Keratinocyte (primary cell): ENCODE data around the gene SOD1. TPM values are rescaled to one million over a fixed set of nuclear protein-coding genes. Genes with fewer than 3 reads are reported as not detected.

ENCODE experiments used
- DNase-seq: peaks from one replicate; pipeline ENCODE4 v3.0.0-alpha.2; 2011; ENCODE audit warnings: low read depth, missing footprints, low spot score
- FAIRE-seq: peaks from 2 replicates; lab custom pipeline; 2011; peaks lifted over from hg19 to GRCh38; lab: Jason Lieb, UNC
- H2AFZ ChIP-seq: 2 replicates; pipeline ENCODE4 v1.6.0; 2012; ENCODE audit warnings: low read length, control low read depth, inconsistent platforms; ENCODE audit not compliant: control insufficient read depth
- H3K27ac ChIP-seq: 2 replicates; pipeline ENCODE4 v1.5.1; 2011; ENCODE audit warnings: low read length; ENCODE audit not compliant: control insufficient read depth, insufficient read depth
- H3K27me3 ChIP-seq: 3 replicates; pipeline ENCODE4 v1.6.0; 2011; ENCODE audit warnings: low read length; ENCODE audit not compliant: control insufficient read depth, insufficient read depth; ENCODE audit errors: extremely low read depth
- H3K36me3 ChIP-seq, 2 experiments: 2 replicates in 1 of 2; 3 replicates in 1 of 2; pipeline ENCODE4 v1.5.1; 2011; ENCODE audit warnings: low read length in 2 of 2, mild to moderate bottlenecking in 1 of 2; ENCODE audit not compliant: control insufficient read depth in 2 of 2, insufficient read depth in 2 of 2; ENCODE audit errors: extremely low read depth in 1 of 2
- H3K4me1 ChIP-seq: 3 replicates; pipeline ENCODE4 v1.5.1; 2011; ENCODE audit warnings: low read length; ENCODE audit not compliant: control insufficient read depth, insufficient read depth; ENCODE audit errors: extremely low read depth
- H3K4me2 ChIP-seq: 3 replicates; pipeline ENCODE4 v1.6.0; 2011; ENCODE audit warnings: low read depth, low read length; ENCODE audit not compliant: control insufficient read depth, insufficient read depth; ENCODE audit errors: extremely low read depth
- H3K4me3 ChIP-seq, 3 experiments: fragments of 200-600 bp in 1 of 3; sonication (generic) in 1 of 3; 2 replicates in 2 of 3; 3 replicates in 1 of 3; pipeline ENCODE4 v1.5.1; 2011 to 2016; ENCODE audit warnings: low read length in 3 of 3, mild to moderate bottlenecking in 3 of 3, control low read depth in 2 of 3, inconsistent platforms in 1 of 3, low read depth in 1 of 3, mixed read lengths in 1 of 3, mixed run types in 1 of 3, moderate library complexity in 1 of 3; ENCODE audit not compliant: control insufficient read depth in 2 of 3, insufficient read depth in 2 of 3; ENCODE audit errors: extremely low read depth in 1 of 3
- H3K79me2 ChIP-seq: 2 replicates; pipeline ENCODE4 v1.6.0; 2012; ENCODE audit warnings: low read length; ENCODE audit not compliant: control insufficient read depth, insufficient read depth
- H3K9ac ChIP-seq: 3 replicates; pipeline ENCODE4 v1.6.0; 2011; ENCODE audit warnings: low read length; ENCODE audit not compliant: control insufficient read depth, insufficient read depth; ENCODE audit errors: extremely low read depth
- H3K9me1 ChIP-seq: 3 replicates; pipeline ENCODE4 v1.6.0; 2011; ENCODE audit warnings: low read length; ENCODE audit not compliant: control insufficient read depth, insufficient read depth; ENCODE audit errors: extremely low read depth
- H3K9me3 ChIP-seq: 2 replicates; pipeline ENCODE4 v1.5.1; 2012; ENCODE audit warnings: low read depth, low read length; ENCODE audit not compliant: control insufficient read depth
- H4K20me1 ChIP-seq: 3 replicates; pipeline ENCODE4 v1.6.0; 2011; ENCODE audit warnings: low read length; ENCODE audit not compliant: control insufficient read depth, insufficient read depth; ENCODE audit errors: extremely low read depth
- EZH2 ChIP-seq: IDR thresholded peaks from one replicate; pipeline ENCODE4 v1.6.1; 2012; ENCODE audit warnings: inconsistent platforms, mild to moderate bottlenecking, low read length, moderate library complexity
- dilution Hi-C: fragments of 300-500 bp; cut with MboI; formaldehyde crosslinking; loops from one replicate; pipeline ENCODE4 v1.7.0; 2020; ENCODE audit warnings: low sequenced_read_pairs; ENCODE audit not compliant: extremely low pct_ligation_motif_present
- polyA plus RNA-seq, 5 experiments: library from polyadenylated mRNA; depleted of rRNA in 3 of 5; stranded (reverse) in 3 of 5; stranded (forward) in 1 of 5; unstranded in 1 of 5; fragments of >200 nt; gene quantifications; 1 replicate in 1 of 5; 2 replicates in 3 of 5; 3 replicates in 1 of 5; pipeline versions ENCODE4 v1.2.1 to v1.2.3, GENCODE V29; 2011 to 2012; ENCODE audit warnings: missing spikeins in 2 of 5, low read depth in 1 of 5, low replicate concordance in 1 of 5
- TF ChIP-seq, protein P1 (sequence below), 3 experiments: IDR thresholded peaks in 1 of 3; conservative IDR thresholded peaks in 1 of 3; optimal IDR thresholded peaks in 1 of 3; 2 replicates in 2 of 3; 3 replicates in 1 of 3; pipeline versions ENCODE3 to v1.5.1; 2011; ENCODE audit warnings: low read length in 3 of 3, mild to moderate bottlenecking in 3 of 3, moderate library complexity in 2 of 3, control low read depth in 1 of 3, inconsistent platforms in 1 of 3; ENCODE audit not compliant: insufficient read depth in 2 of 3; ENCODE audit errors: extremely low read depth in 1 of 3

The SOD1 gene
- polyA plus RNA-seq, 1 donor (not counting 4 experiments of a cell fraction or from before 2014, with no cell fraction given) = 426 TPM

DNA sequence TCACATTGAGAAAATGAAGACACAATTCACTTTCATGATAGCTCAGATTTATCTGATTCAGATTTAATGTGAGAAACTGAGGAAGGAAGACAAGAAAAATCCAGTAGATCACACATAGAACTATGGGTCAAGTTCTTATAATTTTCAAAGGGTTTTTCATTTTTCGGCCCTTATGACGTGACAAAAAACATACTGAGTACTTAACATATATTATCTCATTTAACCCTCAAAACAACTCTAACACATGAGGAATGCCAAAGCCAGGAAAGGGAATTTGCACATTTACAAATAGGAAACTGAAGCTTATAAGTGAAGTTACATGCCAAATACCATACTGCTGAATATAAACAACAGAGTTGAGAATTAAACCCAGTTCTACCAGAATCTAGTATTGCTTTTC lies 27.6 kb downstream of the SOD1 start:
- Histone ChIP-seq H3K9ac (no peak overlapping the region), H3K27ac (no peak overlapping the region), H4K20me1 (no peaks in the 10 kb centered on the region), H3K27me3 (no peaks in the 10 kb centered on the region), H3K4me1 (no peaks in the 10 kb centered on the region), H3K4me2 (no peak overlapping the region), H3K9me1 (no peaks in the 10 kb centered on the region), H3K36me3 (peaks cover 19 to 22% of the 10 kb centered on the region in 2 experiments), H3K4me3 (no peak overlapping the region), H3K9me3 (no peaks in the 10 kb centered on the region), H3K79me2 (no peaks in the 10 kb centered on the region), H2AFZ (no peak overlapping the region)
- no peak for TF ChIP-seq EZH2
- TF ChIP-seq, protein P1, sequence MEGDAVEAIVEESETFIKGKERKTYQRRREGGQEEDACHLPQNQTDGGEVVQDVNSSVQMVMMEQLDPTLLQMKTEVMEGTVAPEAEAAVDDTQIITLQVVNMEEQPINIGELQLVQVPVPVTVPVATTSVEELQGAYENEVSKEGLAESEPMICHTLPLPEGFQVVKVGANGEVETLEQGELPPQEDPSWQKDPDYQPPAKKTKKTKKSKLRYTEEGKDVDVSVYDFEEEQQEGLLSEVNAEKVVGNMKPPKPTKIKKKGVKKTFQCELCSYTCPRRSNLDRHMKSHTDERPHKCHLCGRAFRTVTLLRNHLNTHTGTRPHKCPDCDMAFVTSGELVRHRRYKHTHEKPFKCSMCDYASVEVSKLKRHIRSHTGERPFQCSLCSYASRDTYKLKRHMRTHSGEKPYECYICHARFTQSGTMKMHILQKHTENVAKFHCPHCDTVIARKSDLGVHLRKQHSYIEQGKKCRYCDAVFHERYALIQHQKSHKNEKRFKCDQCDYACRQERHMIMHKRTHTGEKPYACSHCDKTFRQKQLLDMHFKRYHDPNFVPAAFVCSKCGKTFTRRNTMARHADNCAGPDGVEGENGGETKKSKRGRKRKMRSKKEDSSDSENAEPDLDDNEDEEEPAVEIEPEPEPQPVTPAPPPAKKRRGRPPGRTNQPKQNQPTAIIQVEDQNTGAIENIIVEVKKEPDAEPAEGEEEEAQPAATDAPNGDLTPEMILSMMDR (optimal IDR thresholded peaks at IDR 0.05 in 1 of 3, IDR thresholded peaks at IDR 0.05 in 1 of 3, conservative IDR thresholded peaks at IDR 0.05 in 1 of 3; ENCODE audit: extremely low read depth in 1 of 3, insufficient read depth in 2 of 3, low read length in 3 of 3) = no peak
- DNase-seq (no peak), FAIRE-seq (no peak)
- dilution Hi-C loops = no loop called here

DNA sequence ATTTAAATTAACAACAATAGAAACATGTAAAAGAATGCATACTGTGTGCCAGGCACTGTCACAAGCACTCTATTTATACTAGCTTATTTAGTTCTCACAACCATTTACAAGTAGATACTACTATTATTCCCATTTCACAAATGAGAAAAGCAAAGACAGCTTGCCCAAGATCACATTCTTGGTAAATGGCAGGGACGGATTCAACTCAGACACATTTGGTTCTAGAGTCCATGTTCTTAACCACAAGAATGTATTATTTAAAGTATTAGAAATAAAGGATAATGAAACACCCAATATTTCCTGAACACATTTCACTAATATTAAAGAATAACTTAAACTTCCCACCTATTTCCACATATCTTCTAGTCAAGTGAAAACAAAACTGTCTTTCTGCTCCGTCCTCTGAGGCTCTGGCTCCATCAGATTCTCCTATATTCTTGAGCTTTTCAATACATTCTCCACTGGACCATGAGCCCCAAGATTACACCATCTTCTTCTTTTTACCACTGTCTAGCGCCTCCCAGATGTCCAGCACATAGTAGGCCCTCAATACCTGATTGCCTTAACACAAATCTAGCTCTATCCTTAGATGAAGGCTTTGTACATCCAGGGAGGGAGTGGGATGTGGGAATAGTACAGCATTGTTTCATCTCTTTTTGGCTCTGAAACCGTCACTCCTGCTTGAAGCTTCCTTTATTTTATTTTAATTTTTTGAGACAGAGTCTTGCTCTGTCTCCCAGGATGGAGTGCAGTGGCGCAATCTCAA lies 29.3 kb downstream of the SOD1 start:
- no peaks in the 10 kb centered on the region for H3K9me3 ChIP-seq
- H4K20me1 ChIP-seq = no peaks in the 10 kb centered on the region
- no peaks in the 10 kb centered on the region for H3K9me1 ChIP-seq
- no peak overlapping the region for H2AFZ ChIP-seq
- no peak overlapping the region for H3K4me3 ChIP-seq
- H3K4me2 ChIP-seq = no peak overlapping the region
- no peaks in the 10 kb centered on the region for H3K27me3 ChIP-seq
- H3K4me1 ChIP-seq = no peaks in the 10 kb centered on the region
- no peaks in the 10 kb centered on the region for H3K79me2 ChIP-seq
- TF ChIP-seq, protein P1 (optimal IDR thresholded peaks at IDR 0.05 in 1 of 3, IDR thresholded peaks at IDR 0.05 in 1 of 3, conservative IDR thresholded peaks at IDR 0.05 in 1 of 3; ENCODE audit: extremely low read depth in 1 of 3, insufficient read depth in 2 of 3, low read length in 3 of 3) = no peak
- no peak for DNase-seq
- no peak overlapping the region for H3K9ac ChIP-seq
- H3K27ac ChIP-seq = no peak overlapping the region
- no peak for FAIRE-seq
- peaks cover 20 to 23% of the 10 kb centered on the region in 2 experiments for H3K36me3 ChIP-seq
- dilution Hi-C loops = no loop called here
